Measurements from ENCODE around the gene CBX8.

Gene CBX8

DNA sequence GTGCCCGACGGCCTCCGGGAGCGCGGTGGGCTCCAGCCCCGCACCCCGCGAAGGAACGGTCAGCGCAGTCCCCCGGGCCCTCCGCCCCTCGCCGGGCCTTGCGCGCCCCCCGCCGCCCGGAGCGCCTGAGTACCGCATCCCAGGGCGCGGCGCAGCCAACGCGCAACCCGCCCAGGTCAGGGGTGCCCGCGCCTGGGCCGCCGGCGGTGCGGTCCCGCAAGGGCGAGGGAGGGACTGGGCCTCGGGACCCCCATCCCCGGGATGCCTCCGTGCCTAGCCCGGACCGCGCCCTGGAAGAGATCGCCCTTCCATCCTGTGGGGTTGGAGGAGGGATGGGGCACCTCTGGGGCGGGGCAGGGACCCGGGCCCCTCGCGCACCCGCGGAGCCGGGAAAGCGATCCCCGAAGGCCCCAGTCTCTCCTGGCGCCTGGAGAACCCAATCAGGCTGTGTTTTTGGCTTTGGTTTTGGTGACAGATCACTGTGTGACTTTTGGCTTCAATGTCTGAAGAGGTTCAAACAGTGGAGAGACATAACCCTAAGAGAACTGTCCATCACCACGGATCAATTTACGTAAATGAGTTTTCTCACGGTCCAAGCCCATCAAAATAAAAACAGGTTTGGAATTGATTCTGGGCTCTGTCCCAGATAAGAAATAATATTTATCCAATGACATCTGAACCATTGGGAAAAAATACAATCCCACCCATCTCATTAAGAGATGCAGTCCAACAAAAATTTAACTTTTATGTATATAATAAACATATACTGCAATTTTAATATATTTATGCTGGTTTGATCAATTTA is 48.4 kb downstream of the CBX8 start:
- no peak for DNase-seq

DNA sequence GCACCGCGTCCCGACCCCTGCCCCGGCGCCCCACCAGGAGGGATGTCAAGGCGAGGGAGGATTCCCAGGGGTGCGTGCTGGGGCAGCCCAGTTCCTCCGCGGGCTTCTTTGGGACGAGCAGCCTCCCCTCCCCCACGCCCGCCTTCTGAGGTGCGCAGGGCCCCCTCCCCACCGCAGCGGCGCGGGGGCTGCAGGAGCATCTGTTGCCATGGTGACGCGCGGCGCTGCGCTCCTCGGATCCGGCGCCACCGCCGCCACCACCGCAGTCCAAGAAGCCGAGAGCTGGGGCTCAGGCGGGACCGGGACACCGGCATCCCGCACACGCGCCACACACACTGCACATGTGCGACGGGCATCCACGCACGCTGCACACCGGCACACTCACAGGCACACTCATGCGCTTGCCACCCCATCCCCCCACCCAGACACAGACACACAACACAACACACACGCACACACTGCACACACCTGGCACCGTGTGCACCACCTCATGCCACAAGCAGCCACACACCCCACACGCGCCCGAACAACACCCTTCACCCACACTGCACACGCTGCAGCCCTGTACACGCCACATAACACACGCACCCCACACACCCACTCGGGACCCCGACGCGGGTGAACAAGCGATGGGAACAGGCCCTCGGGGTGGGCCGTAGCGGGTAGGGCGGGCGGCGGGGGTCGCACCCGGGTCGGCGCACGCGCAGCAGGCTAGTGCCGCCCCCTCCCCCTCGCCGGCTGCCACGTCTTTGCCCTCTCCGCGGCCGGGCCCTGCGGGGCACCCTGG is 49.2 kb downstream of the CBX8 start:
- no peak for DNase-seq

DNA sequence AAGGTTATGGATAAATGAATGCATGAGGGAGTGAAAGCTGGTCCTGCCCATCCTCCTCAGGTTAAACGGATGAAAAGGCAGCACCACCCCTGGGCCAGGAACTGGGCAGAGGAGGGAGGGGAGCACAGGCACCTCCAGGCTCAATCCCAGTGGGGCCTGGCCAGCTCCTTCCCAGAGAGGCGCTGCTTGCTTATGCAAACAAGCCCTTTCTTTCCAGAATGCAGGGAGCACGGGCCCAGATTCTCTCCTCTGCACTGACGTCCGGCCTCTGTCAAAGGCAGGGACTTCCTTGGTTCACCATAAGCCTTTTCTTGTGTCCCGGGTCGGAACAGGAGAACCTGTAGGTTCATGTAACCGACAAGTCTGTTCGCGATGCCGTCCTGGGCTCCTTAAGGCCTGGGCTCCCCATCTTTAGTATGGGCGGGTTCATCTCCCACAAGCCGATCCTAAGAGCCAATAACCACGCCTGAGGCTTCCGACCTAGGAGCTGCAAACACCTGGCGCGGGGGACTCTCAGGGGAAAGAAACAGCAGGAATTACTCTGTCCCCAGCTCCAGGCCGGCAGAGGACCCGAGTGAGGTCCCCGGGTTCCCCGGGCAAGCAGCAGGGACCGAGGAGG is 49.9 kb downstream of the CBX8 start:
- DNase-seq, result no peak

DNA sequence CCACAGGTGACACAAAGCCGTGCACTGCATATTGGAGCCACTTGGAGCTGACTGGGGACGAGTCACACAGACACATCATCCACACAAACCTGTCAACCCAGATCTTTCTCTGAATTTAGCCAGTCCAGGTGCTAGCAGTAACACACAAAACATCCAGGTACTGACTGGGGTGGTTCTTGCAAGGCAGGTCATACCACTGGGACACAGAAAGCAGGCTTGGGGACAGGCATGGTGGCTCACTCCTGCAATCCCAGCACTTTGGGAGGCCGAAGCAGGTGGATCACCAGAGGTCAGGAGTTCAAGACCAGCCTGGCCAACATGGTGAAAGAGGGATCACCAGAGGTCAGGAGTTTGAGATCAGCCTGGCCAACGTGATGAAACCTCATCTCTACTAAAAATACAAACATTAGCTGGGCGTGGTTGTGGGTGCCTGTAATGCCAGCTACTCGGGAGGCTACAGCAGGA is 51.2 kb downstream of the CBX8 start:
- DNase-seq, result no peak

DNA sequence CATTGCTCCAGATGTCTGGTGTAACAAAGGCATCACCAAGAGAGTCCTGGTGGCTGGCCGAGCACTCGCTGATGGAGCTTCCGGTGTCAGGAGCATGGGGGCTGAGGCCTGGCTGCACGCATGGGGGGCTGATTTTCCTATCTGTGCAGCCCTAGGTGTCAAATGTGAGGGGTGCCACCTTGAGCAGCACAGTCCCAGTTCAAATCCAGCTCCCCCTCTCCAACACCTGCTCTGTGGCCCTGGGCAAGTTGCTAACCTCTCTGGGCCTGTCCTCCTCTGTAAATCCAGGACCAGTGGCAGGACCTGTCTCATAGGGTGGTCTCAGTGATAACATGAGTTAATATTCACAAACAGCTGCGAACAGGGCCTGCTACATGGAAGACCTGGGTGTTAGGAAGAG is 53.3 kb downstream of the CBX8 start:
- no peak for DNase-seq

DNA sequence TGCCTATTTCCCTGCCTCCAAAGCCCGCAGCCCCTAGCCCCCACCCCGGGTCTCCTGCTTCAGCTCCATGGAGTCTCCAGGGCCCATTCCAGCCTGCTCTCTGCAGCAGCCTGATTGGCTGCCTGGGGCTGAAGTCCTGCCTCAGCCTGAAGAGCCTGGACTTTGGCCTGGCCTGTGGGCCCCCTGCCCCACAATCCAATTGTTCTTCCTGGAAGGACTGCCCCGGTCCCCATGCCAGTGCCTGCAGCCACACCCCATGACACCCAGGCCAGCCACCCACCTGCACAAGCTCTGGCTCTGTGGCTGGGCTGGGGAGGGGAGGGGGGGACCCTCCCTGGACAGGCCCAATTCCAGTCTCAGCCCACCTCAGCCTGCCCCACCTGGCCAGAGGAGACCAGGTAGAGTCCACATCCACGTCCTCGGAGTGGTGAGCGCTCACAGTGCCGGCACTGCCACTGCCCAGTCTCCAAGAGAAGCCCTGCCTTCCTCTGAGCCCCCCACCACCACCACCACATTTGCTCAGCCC is 53.9 kb downstream of the CBX8 start:
- no peak for DNase-seq

DNA sequence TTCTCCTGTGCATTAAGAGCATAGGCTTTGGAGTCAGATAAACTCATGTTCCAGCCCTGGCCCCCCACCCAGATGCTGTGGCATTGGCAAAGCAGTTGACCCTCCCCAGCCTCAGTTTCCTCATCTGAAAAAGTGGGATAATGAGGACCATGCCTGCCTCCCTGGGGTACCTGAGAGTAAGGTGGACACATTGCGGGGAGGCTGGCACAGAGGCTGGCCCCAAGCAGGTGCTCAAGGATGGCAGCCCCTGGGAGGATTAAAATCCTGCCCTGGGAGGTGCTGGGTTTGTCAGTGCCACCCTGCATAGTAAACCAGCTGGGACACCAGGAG is 54.3 kb downstream of the CBX8 start:
- no peak for DNase-seq
